IMR-90 (cell line): ENCODE measurements around the gene NCF2. TPM values are rescaled to one million over a fixed set of nuclear protein-coding genes. Genes with fewer than 3 reads are reported as not detected.

Experiments used
- ATAC-seq: fragments of 200-7000 bp; cut with Tn5 transposase; 2 replicates; pipeline ENCODE4 v1.9.1; 2020; ENCODE audit warnings: low read depth, mild to moderate bottlenecking, moderate library complexity
- BruUV-seq: library from RNA; stranded (reverse); fragments of 400-500 nt; replicated peaks from 2 replicates; lab custom pipeline; 2021; lab: Mats Ljungman, UMichigan
- CTCF ChIA-PET: fragments of 300-600 bp; formaldehyde crosslinking; extraction: SDS; loops from one replicate; lab custom pipeline; 2021; ENCODE audit warnings: antibody characterized with exemption; lab: Yijun Ruan, JAX
- POLR2A ChIA-PET: fragments of 300-600 bp; sonication (Branson Sonifier 250); formaldehyde crosslinking; loops from one replicate; lab custom pipeline; 2022; ENCODE audit warnings: antibody characterized with exemption; ENCODE audit not compliant: unreplicated experiment; lab: Charles Lee
- DNase-seq: peaks from one replicate; pipeline ENCODE4 v3.0.0; 2013
- H2AFZ ChIP-seq: replicated peaks from 2 replicates; pipeline ENCODE3; 2013; ENCODE audit warnings: low read length, mild to moderate bottlenecking; ENCODE audit not compliant: poor library complexity
- H2AK5ac ChIP-seq: 2 replicates; pipeline ENCODE4 v1.6.1; 2013; ENCODE audit warnings: low read depth, low read length, inconsistent platforms
- H2AK9ac ChIP-seq: replicated peaks from 2 replicates; pipeline ENCODE3; 2013; ENCODE audit warnings: mild to moderate bottlenecking, low read depth, low read length, moderate library complexity; ENCODE audit not compliant: poor library complexity
- H2BK120ac ChIP-seq: 2 replicates; pipeline ENCODE4 v1.6.1; 2013; ENCODE audit warnings: low read depth, low read length, inconsistent platforms
- H2BK15ac ChIP-seq: 3 replicates; pipeline ENCODE4 v1.6.1; 2013; ENCODE audit warnings: low read depth, low read length, inconsistent platforms
- H2BK20ac ChIP-seq: 2 replicates; pipeline ENCODE4 v1.6.1; 2013; ENCODE audit warnings: low read depth, mild to moderate bottlenecking, inconsistent platforms, low read length, moderate library complexity
- H2BK5ac ChIP-seq: 2 replicates; pipeline ENCODE4 v1.6.1; 2013; ENCODE audit warnings: mild to moderate bottlenecking, low read depth, low read length, inconsistent platforms; ENCODE audit not compliant: poor library complexity, severe bottlenecking
- H3K14ac ChIP-seq: replicated peaks from 2 replicates; pipeline ENCODE4 v1.6.1; 2013; ENCODE audit warnings: low read depth, low read length, inconsistent platforms
- H3K18ac ChIP-seq: 2 replicates; pipeline ENCODE4 v1.6.1; 2013; ENCODE audit warnings: low read depth, low read length, control low read depth
- H3K23ac ChIP-seq: 2 replicates; pipeline ENCODE4 v1.6.1; 2013; ENCODE audit warnings: low read depth, low read length, inconsistent platforms
- H3K27ac ChIP-seq: 2 replicates; pipeline ENCODE4 v1.5.1; 2013; ENCODE audit warnings: mild to moderate bottlenecking, control low read depth, low read length; ENCODE audit not compliant: insufficient read depth
- H3K27me3 ChIP-seq: 2 replicates; pipeline ENCODE4 v1.6.1; 2013; ENCODE audit warnings: low read length; ENCODE audit not compliant: control insufficient read depth, insufficient read depth
- H3K36me3 ChIP-seq: 2 replicates; pipeline ENCODE4 v1.6.1; 2013; ENCODE audit warnings: low read length, mixed read lengths; ENCODE audit not compliant: control insufficient read depth, insufficient read depth
- H3K4ac ChIP-seq: 2 replicates; pipeline ENCODE4 v1.6.1; 2013; ENCODE audit warnings: low read depth, low read length, inconsistent platforms
- H3K4me1 ChIP-seq: 2 replicates; pipeline ENCODE4 v1.6.1; 2013; ENCODE audit warnings: low read length, mixed read lengths; ENCODE audit not compliant: control insufficient read depth, insufficient read depth
- H3K4me2 ChIP-seq: 2 replicates; pipeline ENCODE4 v1.6.1; 2013; ENCODE audit warnings: low read depth, mild to moderate bottlenecking, control low read depth, low read length, moderate library complexity
- H3K4me3 ChIP-seq: 2 replicates; pipeline ENCODE4 v1.5.1; 2013; ENCODE audit warnings: low read depth, mild to moderate bottlenecking, control low read depth, low read length, moderate library complexity; ENCODE audit not compliant: insufficient read depth
- H3K56ac ChIP-seq: 2 replicates; pipeline ENCODE4 v1.6.1; 2013; ENCODE audit warnings: low read length, inconsistent platforms; ENCODE audit not compliant: insufficient read depth; ENCODE audit errors: extremely low read depth
- H3K79me1 ChIP-seq, 2 experiments: 2 replicates each; pipeline ENCODE4 v1.6.1; 2013; ENCODE audit warnings: low read length in 2 of 2, inconsistent platforms in 1 of 2, low read depth in 1 of 2
- H3K9ac ChIP-seq: 2 replicates; pipeline ENCODE4 v1.6.1; 2013; ENCODE audit warnings: low read depth, low read length, control low read depth
- H3K9me1 ChIP-seq: 2 replicates; pipeline ENCODE4 v1.6.1; 2013; ENCODE audit warnings: low read length, inconsistent platforms; ENCODE audit not compliant: insufficient read depth
- H3K9me3 ChIP-seq: 2 replicates; pipeline ENCODE4 v1.6.1; 2013; ENCODE audit warnings: low read length; ENCODE audit not compliant: control insufficient read depth, insufficient read depth
- H4K20me1 ChIP-seq: 2 replicates; pipeline ENCODE4 v1.6.1; 2013; ENCODE audit warnings: low read length, inconsistent platforms; ENCODE audit not compliant: insufficient read depth
- H4K5ac ChIP-seq: 2 replicates; pipeline ENCODE4 v1.6.1; 2013; ENCODE audit warnings: mild to moderate bottlenecking, low read depth, low read length, control low read depth
- H4K8ac ChIP-seq, 2 experiments: 2 replicates each; pipeline ENCODE4 v1.6.1; 2013; ENCODE audit warnings: low read depth in 2 of 2, low read length in 2 of 2, control low read depth in 1 of 2, inconsistent platforms in 1 of 2
- H4K91ac ChIP-seq: 2 replicates; pipeline ENCODE4 v1.6.1; 2013; ENCODE audit warnings: low read depth, low read length, inconsistent platforms; ENCODE audit not compliant: insufficient read depth
- MXI1 ChIP-seq: IDR thresholded peaks from 2 replicates; pipeline ENCODE4 v1.6.1; 2012; ENCODE audit warnings: low read depth, mild to moderate bottlenecking, low read length, moderate library complexity, borderline replicate concordance
- RAD21 ChIP-seq: IDR thresholded peaks from 2 replicates; pipeline ENCODE4 v1.6.1; 2012; ENCODE audit warnings: low read length, improper control_type of control experiment
- RFX5 ChIP-seq: IDR thresholded peaks from 2 replicates; pipeline ENCODE4 v1.8.0; 2012; ENCODE audit warnings: low read depth, mild to moderate bottlenecking, low read length, moderate library complexity
- WGBS, 2 experiments: methylation state at CpG; one replicate each; pipeline versions ENCODE4 v1.1.5 to v1.1.7; 2013; ENCODE audit warnings: missing lambda C conversion rate in 2 of 2; ENCODE audit not compliant: insufficient read length in 1 of 2; ENCODE audit errors: extremely low coverage in 2 of 2; 5-methylcytosine and 5-hydroxymethylcytosine counted together
- dilution Hi-C: fragments of 300-500 bp; cut with HindIII; formaldehyde crosslinking; loops from one replicate; pipeline ENCODE4 v1.14.3; 2018; ENCODE audit warnings: low sequenced_read_pairs; ENCODE audit not compliant: unreplicated experiment
- in situ Hi-C: fragments of 300-500 bp; cut with MboI; formaldehyde crosslinking; loops from 3 replicates; pipeline ENCODE4 v1.14.3; 2019; ENCODE audit warnings: low sequenced_read_pairs, inconsistent platforms, mixed read lengths
- intact Hi-C: fragments of 100-400 bp; cut with micrococcal nuclease; formaldehyde crosslinking; loops from 2 replicates; pipeline ENCODE4 v1.10.0; 2022
- polyA plus RNA-seq, 3 experiments: library from polyadenylated mRNA; depleted of rRNA; stranded (reverse); fragments of >200 nt; gene quantifications; 2 replicates each; pipeline ENCODE4 v1.2.3, GENCODE V29; 2012; ENCODE audit warnings: low replicate concordance in 1 of 3
- total RNA-seq: library from RNA; depleted of rRNA; stranded (reverse); fragments of >200 nt; gene quantifications from 2 replicates; pipeline ENCODE4 v1.2.3, GENCODE V29; 2012
- TF ChIP-seq, protein P1 (sequence below): fragments of 150-350 bp; IDR thresholded peaks from 2 replicates; pipeline ENCODE4 v1.6.1; 2016; ENCODE audit warnings: low read depth, mild to moderate bottlenecking, low read length, moderate library complexity, borderline replicate concordance
- TF ChIP-seq, protein P2 (sequence below): fragments of 150-350 bp; IDR thresholded peaks from 2 replicates; pipeline ENCODE4 v1.6.1; 2017; ENCODE audit warnings: mild to moderate bottlenecking, antibody characterized with exemption, low read length, low read depth

NCF2 gene
- total and polyA plus RNA-seq, 2 of the 4 experiments (the other 2 are of a cell fraction), result 3.2 to 4.2 TPM

DNA sequence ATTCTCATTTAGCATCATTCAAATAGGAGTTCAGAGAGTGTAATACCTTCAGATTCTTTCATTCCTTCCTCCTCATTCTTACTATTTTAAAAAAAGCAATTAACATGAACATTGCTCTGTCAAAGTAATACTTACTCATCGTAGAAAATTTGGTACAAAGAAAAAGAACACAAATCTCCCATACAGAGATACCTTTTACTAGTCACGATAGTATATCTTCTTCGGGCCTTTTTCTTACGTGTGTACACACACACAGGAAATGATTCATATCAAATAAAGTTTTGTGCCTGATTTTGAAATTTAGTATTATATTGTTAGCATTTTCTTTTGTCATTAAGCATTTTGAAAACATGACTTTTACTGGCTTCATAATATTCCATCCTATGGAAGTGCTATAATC is 52.9 kb downstream of the NCF2 start:
- no peak overlapping the region for H4K5ac ChIP-seq
- no CpG with 5 or more reads among the region's 4 CpGs for WGBS, 2 experiments
- ChIA-PET CTCF (no interaction called here), POLR2A (no interaction called here)
- no peak for ATAC-seq
- no peak overlapping the region for H2AK5ac ChIP-seq
- no peak overlapping the region for H3K27ac ChIP-seq
- H4K91ac ChIP-seq, result no peak overlapping the region
- H3K79me1 ChIP-seq, result no peaks in the 10 kb centered on the region; a peak in 1 of 4 replicates
- no peak overlapping the region for H3K14ac ChIP-seq
- in situ Hi-C loops (no loop called here), intact Hi-C loops (no loop called here), dilution Hi-C loops (no loop called here)
- no peaks in the 10 kb centered on the region for H4K20me1 ChIP-seq
- no peak overlapping the region for H3K4me2 ChIP-seq
- no peak for DNase-seq
- H3K56ac ChIP-seq, result no peak overlapping the region
- H3K23ac ChIP-seq, result no peak overlapping the region
- no peaks in the 10 kb centered on the region for H3K9me1 ChIP-seq
- TF ChIP-seq RFX5, result no peak
- TF ChIP-seq, protein P1, sequence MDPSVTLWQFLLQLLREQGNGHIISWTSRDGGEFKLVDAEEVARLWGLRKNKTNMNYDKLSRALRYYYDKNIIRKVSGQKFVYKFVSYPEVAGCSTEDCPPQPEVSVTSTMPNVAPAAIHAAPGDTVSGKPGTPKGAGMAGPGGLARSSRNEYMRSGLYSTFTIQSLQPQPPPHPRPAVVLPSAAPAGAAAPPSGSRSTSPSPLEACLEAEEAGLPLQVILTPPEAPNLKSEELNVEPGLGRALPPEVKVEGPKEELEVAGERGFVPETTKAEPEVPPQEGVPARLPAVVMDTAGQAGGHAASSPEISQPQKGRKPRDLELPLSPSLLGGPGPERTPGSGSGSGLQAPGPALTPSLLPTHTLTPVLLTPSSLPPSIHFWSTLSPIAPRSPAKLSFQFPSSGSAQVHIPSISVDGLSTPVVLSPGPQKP, result no peak
- TF ChIP-seq MXI1, result no peak
- TF ChIP-seq RAD21, result no peak
- TF ChIP-seq, protein P2, sequence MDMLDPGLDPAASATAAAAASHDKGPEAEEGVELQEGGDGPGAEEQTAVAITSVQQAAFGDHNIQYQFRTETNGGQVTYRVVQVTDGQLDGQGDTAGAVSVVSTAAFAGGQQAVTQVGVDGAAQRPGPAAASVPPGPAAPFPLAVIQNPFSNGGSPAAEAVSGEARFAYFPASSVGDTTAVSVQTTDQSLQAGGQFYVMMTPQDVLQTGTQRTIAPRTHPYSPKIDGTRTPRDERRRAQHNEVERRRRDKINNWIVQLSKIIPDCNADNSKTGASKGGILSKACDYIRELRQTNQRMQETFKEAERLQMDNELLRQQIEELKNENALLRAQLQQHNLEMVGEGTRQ, result no peak
- no peak overlapping the region for H4K8ac ChIP-seq
- no peak overlapping the region for H3K9ac ChIP-seq
- no peak overlapping the region for H3K4ac ChIP-seq
- H3K4me3 ChIP-seq, result no peak overlapping the region
- no peak overlapping the region for H2AFZ ChIP-seq
- H2BK20ac ChIP-seq, result no peak overlapping the region
- no peak overlapping the region for H2AK9ac ChIP-seq
- no peaks in the 10 kb centered on the region for H3K4me1 ChIP-seq
- H2BK15ac ChIP-seq, result no peak overlapping the region
- no peaks in the 10 kb centered on the region for H3K27me3 ChIP-seq
- no peaks in the 10 kb centered on the region for H3K9me3 ChIP-seq
- no TSS peak for BruUV-seq
- no peak overlapping the region for H2BK120ac ChIP-seq
- H2BK5ac ChIP-seq, result no peak overlapping the region
- no peak overlapping the region for H3K18ac ChIP-seq
- peaks cover 17% of the 10 kb centered on the region for H3K36me3 ChIP-seq
